DOHH2 (cell line): ENCODE data around the gene CCM2.
A peak's percentile ranks its signal among the peaks of the same experiment; 100 is the strongest.

Experiments used
- H3F3A ChIP-seq: fragments of 200-600 bp; sonication (generic), shearing (Covaris generic); 2 replicates; pipeline ENCODE4 v1.6.0; 2016; ENCODE audit warnings: antibody characterized with exemption, mild to moderate bottlenecking; ENCODE audit not compliant: control insufficient read depth, insufficient read depth
- H3K27ac ChIP-seq: fragments of 200-600 bp; sonication (generic); 2 replicates; pipeline ENCODE4 v1.5.1; 2014; ENCODE audit warnings: low read depth, mild to moderate bottlenecking, low read length, moderate library complexity
- H3K27me3 ChIP-seq: fragments of 200-600 bp; sonication (generic); 2 replicates; pipeline ENCODE4 v1.6.1; 2014; ENCODE audit warnings: mild to moderate bottlenecking, low read length, mixed read lengths; ENCODE audit not compliant: control insufficient read depth
- H3K36me3 ChIP-seq: fragments of 200-600 bp; sonication (generic); 2 replicates; pipeline ENCODE4 v1.6.1; 2014; ENCODE audit warnings: mild to moderate bottlenecking, low read length, moderate library complexity, mixed read lengths; ENCODE audit not compliant: control insufficient read depth
- H3K4me1 ChIP-seq: fragments of 200-600 bp; sonication (generic); 2 replicates; pipeline ENCODE4 v1.6.1; 2014; ENCODE audit warnings: mild to moderate bottlenecking, low read length, mixed read lengths; ENCODE audit not compliant: control insufficient read depth
- H3K4me2 ChIP-seq: fragments of 200-600 bp; sonication (generic); 2 replicates; pipeline ENCODE4 v1.6.0; 2014; ENCODE audit warnings: mild to moderate bottlenecking, low read length, moderate library complexity
- H3K4me3 ChIP-seq: fragments of 200-600 bp; sonication (generic); 2 replicates; pipeline ENCODE4 v1.5.1; 2014; ENCODE audit warnings: mild to moderate bottlenecking, low read length, mixed read lengths
- H3K79me2 ChIP-seq: fragments of 200-600 bp; sonication (generic); 2 replicates; pipeline ENCODE4 v1.6.1; 2014; ENCODE audit warnings: mild to moderate bottlenecking, low read length, mixed read lengths; ENCODE audit not compliant: control insufficient read depth
- H3K9me2 ChIP-seq: fragments of 200-600 bp; sonication (generic); replicated peaks from 2 replicates; pipeline ENCODE4 v1.6.1; 2014; ENCODE audit warnings: mild to moderate bottlenecking, low read length, mixed read lengths; ENCODE audit not compliant: control insufficient read depth
- H3K9me3 ChIP-seq: fragments of 200-600 bp; sonication (generic); 2 replicates; pipeline ENCODE4 v1.6.1; 2014; ENCODE audit warnings: antibody characterized with exemption, low read length, mixed read lengths; ENCODE audit not compliant: control insufficient read depth, insufficient read depth
- H4K20me1 ChIP-seq: fragments of 200-600 bp; sonication (generic); 2 replicates; pipeline ENCODE4 v1.6.0; 2014; ENCODE audit warnings: low read depth, mild to moderate bottlenecking, antibody characterized with exemption, low read length, moderate library complexity; ENCODE audit not compliant: control insufficient read depth, insufficient read depth
- CTCF ChIP-seq: fragments of 200-600 bp; sonication (generic); IDR thresholded peaks from one replicate; pipeline ENCODE4 v1.5.1; 2014; ENCODE audit warnings: antibody characterized with exemption, mild to moderate bottlenecking, low read depth, low read length; ENCODE audit not compliant: poor library complexity, severe bottlenecking
- EZH2phosphoT487 ChIP-seq: fragments of 200-600 bp; sonication (generic); IDR thresholded peaks from 2 replicates; pipeline ENCODE4 v1.6.1; 2017; ENCODE audit warnings: borderline replicate concordance, mild to moderate bottlenecking, antibody characterized with exemption, low read length, moderate library complexity, mixed read lengths

The CCM2 gene

GRCh38 chr7:44967571-44968446 lies 32.2 kb upstream of the CCM2 start:
- no peak overlapping the region for H3K4me3 ChIP-seq
- H3K4me1 ChIP-seq = peaks cover 48% of the 10 kb centered on the region
- no peaks in the 10 kb centered on the region for H3K9me2 ChIP-seq
- 0 out of 2 replicates have a peak, but pooled peaks cover 3% of the 10 kb centered on the region for H4K20me1 ChIP-seq
- no peaks in the 10 kb centered on the region for H3K27me3 ChIP-seq
- H3F3A ChIP-seq = no peaks in the 10 kb centered on the region
- H3K4me2 ChIP-seq = no peak overlapping the region
- TF ChIP-seq CTCF = no peak
- no peak for TF ChIP-seq EZH2phosphoT487
- peaks cover 91% of the 10 kb centered on the region for H3K36me3 ChIP-seq
- H3K9me3 ChIP-seq = no peaks in the 10 kb centered on the region
- no peaks in the 10 kb centered on the region; the same call in 1 of the 2 replicates for H3K79me2 ChIP-seq
- no peak overlapping the region for H3K27ac ChIP-seq

GRCh38 chr7:44969049-44969700 lies 30.8 kb upstream of the CCM2 start:
- H3K27me3 ChIP-seq = no peaks in the 10 kb centered on the region
- no peaks in the 10 kb centered on the region for H3F3A ChIP-seq
- H3K79me2 ChIP-seq = peaks cover 9% of the 10 kb centered on the region; the same call in 1 of the 2 replicates
- H3K36me3 ChIP-seq = peaks cover 98% of the 10 kb centered on the region
- H3K9me2 ChIP-seq = no peaks in the 10 kb centered on the region
- H3K4me1 ChIP-seq = peaks cover 60% of the 10 kb centered on the region
- 0 out of 2 replicates have a peak, but pooled peaks cover 3% of the 10 kb centered on the region for H4K20me1 ChIP-seq
- no peak overlapping the region for H3K4me2 ChIP-seq
- no peak overlapping the region for H3K27ac ChIP-seq
- TF ChIP-seq EZH2phosphoT487 (no peak), CTCF (no peak)
- H3K9me3 ChIP-seq = no peaks in the 10 kb centered on the region
- no peak overlapping the region for H3K4me3 ChIP-seq

- H3F3A ChIP-seq = no peaks in the 10 kb centered on the region
- 0 out of 2 replicates have a peak, but pooled peaks cover 3% of the 10 kb centered on the region for H4K20me1 ChIP-seq
- H3K27ac ChIP-seq = no peak overlapping the region
- H3K9me2 ChIP-seq = no peaks in the 10 kb centered on the region
- no peaks in the 10 kb centered on the region for H3K9me3 ChIP-seq
- no peak for TF ChIP-seq CTCF
- TF ChIP-seq EZH2phosphoT487 = no peak
- H3K4me1 ChIP-seq = peaks cover 66% of the 10 kb centered on the region
- H3K36me3 ChIP-seq = peaks cover 98% of the 10 kb centered on the region
- H3K27me3 ChIP-seq = no peaks in the 10 kb centered on the region
- 0 out of 2 replicates have a peak overlapping the region, but pooled peaks have one; percentile 10 for H3K4me2 ChIP-seq
- H3K79me2 ChIP-seq = peaks cover 9% of the 10 kb centered on the region; the same call in 1 of the 2 replicates
- H3K4me3 ChIP-seq = no peak overlapping the region
These were observed 30.1 kb upstream of the CCM2 start for GRCh38 chr7:44969701-44970522.
